HG03280 (cell line): Measurements from ENCODE around the gene FOSL2.

Experiments
- ATAC-seq: cut with Tn5 transposase; IDR thresholded peaks from one replicate; pipeline ENCODE4 v1.9.1; 2021; ENCODE audit warnings: mild to moderate bottlenecking, moderate library complexity; ENCODE audit not compliant: unreplicated experiment

FOSL2 gene

DNA sequence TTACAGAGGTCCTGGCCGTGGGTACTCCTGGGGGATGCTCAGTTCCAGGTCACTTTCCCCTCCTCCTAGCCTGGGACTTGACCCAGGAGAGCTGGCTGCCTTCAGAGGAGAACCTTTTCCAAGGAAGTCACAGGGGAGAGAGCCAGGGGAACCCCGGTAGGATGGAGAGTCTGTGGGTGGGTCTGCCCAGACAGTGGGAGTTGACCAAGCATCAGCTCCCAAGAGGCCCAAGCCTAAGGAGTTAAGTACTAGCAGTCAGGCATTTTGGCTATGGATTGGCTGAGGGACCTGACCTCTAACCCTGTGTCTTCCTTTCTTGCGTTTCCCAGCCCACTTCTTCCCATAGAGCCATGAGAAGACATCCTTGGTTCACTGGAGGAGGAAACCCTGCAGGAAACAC is 54.4 kb downstream of the FOSL2 start:
- no peak for ATAC-seq

DNA sequence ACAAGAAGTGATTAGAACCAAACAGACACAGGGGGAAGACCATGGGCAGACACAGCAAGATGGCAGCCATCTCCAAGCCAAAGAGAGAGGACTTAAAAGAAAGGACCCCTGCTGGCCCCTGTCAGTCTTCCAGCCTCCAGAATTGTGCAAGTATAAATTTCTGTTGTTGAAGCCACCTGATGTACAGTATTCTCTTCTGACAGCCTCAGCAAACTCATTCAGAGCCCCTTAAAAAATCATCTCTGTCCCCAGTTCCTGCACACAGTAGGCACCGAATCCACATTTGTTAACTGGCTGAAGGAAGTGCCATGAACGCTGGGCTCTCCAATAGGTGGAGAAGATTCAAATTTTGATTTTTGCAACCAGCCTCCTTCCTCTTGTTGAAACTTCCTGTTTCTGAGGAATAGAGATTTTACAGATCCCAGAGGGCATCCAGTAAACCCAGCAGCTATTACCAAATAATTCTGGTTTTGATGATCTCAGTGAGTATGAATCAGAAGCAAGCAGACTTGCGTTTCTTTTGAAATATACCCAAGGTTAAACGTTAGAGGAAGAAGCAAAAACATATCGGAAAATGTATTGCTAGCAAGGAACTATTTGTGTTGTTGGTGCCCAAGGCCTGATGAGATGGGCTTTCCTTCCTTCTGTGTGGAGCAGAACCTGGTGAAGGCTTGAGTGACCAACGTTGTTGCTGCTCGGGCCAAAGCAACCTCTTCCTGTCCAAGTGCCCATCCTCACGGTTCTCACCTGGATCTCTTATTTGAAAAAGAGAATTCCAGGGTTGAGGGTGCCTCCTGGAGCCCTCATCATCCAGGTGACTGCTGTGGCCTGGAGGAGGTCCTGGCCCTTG is 55.5 kb downstream of the FOSL2 start:
- ATAC-seq = no peak

DNA sequence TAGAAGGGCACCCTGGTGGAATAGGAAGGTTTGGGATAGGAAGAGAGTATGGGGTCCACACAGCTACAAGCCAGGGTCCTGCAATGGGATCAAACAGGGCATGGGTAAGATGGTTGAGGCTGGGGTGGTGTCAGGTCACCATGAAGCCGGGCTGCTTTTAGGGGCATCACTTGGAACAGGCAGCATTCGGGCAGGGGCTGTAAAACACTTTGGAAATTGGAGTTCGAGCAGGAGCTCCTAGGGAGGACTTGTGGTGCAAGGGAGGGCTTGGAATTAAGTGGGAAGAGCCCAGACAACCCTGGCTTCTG is 56.1 kb downstream of the FOSL2 start:
- ATAC-seq = no peak

DNA sequence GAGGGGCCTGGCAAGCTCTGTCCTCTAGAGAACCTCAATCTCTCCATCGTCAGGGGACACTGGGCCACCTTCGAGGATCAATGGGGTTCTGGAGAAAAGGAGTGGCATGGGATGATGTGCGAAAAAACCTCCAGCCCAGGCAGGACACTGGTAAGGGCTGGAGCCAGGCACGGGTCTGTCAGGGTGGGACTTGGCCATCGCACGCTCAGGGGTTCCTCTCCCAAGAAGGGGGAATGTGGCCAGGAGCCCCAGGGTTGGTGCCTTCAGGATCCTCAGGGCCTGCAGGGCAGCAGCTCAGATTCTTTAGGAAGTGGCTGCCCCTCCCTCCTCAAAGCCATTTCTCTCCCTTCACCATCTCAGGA is 56.4 kb downstream of the FOSL2 start:
- no peak for ATAC-seq

DNA sequence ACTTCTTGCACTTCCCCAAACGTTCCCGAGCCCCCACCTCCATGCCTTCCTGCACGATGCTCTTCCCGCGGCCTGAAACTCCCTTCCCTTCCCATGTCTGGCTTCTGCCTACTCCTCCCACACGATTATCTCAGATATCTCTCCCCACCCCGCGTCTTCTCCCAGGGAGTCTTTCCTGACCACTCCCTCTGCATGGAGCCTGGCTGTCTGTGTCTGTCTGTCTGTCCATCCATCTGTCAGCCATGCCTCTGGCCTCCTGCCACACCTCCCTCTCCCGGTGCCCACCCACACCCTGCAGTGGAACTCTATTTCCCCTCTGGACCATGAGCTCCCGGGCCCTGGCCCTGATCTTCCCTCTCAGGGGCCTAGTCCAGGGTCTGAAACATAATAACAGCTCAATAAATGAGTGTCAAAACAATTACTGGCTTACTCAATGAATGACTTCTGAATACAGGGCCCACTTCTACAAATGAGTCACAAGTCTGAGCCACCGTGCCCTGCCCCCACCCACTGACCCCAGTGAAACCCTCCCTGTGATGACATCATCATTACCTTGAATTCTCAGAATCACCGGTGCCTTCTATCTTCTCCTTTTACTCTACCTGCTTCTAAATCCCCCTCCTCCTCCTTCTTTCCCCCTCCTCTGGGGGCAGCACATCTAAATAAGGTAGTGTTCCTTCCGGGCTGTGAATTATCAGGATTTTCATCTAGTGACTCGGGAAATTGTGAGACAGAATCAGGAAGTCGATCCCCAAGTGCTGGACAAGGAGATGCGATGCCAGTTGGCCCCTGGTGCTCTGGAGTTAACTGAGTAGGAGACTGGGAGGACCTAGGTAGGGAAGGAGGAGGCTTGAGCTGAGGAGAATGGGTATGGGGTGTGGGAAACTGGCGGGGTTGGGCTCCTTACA is 57.1 kb downstream of the FOSL2 start:
- ATAC-seq = no peak

DNA sequence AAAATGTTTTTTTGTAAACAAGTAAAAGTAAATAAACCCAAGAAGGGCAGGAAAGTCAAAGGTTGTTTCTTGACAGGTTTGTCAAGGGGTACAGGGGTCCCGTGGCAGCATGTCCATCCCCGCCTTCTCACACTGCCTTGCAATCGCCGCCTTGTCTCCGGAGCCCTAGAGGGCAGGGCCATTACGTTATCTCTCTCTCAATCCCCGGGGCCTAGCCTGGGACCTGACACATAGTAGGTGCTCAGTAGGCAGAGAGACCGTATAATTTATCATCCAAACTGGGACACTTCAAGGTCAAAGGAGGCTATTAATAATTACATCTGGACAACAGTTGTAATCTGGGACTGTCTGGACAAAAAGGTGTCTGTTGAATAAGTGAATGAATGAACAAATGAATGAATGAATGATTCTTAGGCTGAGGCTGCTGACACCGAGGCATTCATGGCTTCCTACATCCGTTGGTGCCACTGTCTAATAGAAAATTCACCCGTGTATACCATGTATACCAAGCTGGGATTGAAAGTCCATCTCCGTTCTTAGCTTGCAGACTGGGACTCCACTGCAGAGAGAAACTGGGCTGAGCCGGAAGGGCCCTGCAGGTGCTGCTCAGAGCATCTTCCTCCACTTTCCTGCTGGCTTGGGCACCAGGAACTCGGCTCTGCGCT is 58.4 kb downstream of the FOSL2 start:
- ATAC-seq = no peak

DNA sequence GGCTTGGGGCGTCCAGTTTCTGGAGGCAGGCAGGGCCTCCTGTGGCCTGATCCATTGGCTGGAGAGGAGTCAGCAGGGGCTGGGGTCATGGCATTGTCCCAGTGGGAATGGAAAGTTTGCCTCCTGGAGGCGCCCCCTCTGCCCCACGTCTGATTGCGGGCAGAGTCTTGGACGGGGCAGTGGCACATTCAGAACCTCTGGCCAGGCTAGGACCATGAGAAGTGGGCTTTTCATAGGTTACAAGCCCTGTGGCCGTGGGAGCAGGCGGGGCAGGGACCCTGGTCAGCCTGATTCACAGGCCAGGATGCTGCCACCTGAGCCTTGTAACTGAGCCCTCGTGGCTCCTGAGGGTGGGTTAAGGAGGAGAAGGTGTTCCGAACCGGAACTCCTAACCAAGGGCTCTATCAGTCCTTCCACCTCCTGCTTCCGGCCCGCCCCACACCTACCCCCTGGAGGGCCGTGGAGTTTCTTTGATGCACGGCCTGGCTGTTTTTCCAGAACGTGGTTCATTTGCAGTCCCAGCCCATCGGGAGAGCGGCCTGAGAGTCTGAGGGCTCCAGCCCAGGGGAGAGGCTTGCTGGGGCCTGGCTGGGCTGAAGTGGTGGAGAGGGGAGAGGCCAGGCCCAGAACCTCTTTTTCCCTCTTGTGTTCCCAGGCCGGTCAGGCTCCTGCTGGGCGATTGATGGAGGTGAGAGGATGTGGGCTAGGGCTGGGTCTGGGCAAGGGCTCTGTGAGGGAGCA is 59.3 kb downstream of the FOSL2 start:
- peak; percentile 17 for ATAC-seq

DNA sequence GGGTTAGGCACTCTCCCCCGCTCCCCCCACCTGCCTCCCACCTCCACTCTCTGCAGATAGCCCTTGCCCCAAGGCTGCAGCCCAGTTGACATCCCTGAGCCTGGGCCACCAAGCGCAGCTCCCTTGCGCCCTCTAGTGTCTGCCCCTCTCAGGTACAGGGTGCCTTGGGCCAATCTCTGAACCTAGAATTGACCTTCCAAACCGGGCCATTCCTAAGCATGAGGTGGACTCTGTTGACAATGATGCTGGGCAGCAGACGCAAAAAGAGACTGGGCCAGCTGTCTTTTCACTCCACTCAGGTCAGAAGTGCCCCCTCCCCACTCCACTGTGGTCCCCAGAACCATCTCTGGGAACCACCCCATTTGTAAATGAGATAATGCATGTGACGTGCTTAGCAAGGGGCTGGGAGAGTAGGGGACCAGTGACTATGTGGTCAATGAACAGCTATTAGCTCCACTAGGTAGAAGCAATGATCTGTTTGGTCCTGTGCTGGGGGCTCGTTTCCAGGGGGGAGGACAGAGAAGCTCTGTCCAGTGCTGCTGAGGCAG is 60.0 kb downstream of the FOSL2 start:
- peak; percentile 61 for ATAC-seq

DNA sequence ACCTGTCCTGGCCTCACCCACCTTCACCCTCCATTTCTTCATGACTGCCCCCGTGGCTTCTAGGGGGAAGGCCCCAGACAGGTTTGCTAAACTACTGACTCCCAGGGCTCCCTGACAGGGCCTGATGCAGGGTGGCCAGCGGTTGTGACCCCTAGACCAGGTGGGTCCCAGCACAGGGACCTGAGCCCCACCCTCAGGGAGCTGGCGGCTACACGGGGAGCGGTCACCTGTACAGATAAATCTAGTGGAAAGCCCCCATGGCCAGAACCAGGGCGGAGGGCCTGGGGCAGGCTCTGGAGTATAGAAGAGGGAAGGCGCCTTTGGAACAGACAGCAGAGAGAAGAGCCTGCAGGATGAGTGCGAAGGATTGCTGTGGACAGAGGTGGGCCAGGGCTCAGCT is 60.7 kb downstream of the FOSL2 start:
- ATAC-seq = no peak

DNA sequence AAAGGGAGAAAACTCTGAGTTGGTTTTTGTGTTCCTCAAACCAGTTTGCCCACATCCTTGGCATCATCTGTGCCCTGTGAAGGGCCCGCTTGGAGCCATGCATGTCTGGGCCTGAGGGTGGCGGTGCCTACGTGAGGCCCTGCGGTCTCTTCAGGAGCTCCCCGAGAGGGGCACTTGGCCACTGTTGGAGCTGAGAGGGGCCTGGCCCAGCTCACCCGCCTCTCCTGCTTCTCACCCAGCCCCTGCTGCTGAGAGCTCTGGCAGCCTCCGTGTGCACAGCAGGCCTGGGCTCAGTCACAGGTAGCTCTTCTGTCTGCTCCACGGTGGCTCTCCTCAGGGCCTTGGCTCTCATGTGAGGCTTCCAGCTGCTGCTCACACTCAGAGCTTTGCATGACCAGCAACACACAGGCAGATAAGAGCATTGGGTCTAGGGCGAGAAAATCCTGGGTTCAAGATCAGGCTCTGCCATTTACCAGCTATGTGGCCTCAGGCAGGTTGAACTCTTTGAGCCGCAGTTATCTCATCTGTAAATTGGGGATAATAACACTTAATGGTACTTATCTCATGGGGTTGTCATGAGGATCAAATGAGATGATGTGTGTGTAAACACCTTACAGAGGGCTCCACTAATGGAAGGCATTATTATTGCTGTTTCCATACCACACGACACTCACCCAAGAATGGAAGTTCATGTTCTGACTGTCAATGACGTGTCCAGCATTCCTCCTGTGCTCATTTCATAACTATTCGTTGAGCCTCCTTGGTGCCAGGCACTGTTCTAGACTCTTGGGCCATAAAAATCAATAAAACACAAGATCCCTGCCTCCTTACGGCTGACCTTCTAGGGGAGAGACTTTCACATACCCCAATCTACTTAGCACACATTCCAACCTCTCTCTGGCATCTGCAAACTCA is 61.6 kb downstream of the FOSL2 start:
- ATAC-seq = no peak

DNA sequence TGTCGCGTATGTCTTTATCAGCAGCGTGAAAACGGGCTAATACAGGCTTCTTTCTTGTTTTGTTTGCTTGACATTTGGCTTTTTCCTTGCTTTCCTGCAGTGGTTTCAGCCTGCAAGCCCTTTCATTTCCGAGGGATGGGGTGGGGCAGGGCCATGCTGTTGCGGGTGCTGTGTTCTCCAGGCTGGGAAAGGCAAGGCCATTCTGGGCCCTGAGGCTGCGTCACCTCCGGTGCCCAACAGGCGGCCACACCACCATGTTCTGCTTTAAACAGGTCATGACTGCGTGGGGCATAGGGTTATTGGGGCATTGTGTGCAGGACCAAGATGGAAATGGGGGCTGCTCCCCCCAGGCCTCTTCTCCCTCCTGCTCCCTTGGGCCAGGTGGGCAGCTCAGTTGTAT is 64.6 kb downstream of the FOSL2 start:
- ATAC-seq = no peak

DNA sequence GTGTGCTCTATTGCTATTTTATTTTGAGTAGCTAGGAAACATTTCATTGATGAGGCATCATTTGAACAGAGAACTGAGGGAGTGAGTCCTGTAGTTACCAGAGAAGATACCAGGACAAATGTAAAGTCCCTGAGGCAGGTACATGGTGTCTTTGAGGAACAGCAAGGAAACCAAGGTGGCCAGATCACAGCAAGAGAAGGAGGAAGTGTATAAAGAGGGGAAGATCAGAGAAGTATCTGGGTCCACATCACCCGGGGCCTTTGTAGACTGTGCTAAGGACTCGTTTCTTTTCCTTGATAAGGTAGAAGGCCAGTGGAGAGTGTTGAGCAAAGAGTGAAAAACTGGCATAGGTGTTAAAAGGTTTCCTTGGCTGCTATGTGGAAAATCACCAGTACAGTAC is 68.4 kb downstream of the FOSL2 start:
- ATAC-seq = no peak

DNA sequence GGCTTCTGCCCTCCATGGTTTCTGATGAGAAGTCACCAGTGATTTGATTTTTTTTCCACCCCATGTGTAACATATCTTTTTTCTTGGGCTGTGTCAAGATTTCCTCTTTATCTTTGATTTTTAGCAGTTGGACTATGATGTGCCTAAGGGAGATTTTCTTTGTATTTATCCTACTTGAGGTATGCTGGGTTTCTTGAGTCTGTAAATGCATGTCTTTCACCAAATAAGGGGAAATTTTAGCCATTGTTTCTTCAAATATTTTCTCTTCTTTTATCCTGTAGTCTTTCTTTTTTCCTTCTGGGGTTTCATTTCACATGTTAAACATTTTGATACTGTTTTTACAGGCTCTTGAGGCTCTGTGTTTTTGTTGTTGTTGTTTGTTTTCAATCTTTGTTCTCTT is 69.5 kb downstream of the FOSL2 start:
- ATAC-seq = no peak

DNA sequence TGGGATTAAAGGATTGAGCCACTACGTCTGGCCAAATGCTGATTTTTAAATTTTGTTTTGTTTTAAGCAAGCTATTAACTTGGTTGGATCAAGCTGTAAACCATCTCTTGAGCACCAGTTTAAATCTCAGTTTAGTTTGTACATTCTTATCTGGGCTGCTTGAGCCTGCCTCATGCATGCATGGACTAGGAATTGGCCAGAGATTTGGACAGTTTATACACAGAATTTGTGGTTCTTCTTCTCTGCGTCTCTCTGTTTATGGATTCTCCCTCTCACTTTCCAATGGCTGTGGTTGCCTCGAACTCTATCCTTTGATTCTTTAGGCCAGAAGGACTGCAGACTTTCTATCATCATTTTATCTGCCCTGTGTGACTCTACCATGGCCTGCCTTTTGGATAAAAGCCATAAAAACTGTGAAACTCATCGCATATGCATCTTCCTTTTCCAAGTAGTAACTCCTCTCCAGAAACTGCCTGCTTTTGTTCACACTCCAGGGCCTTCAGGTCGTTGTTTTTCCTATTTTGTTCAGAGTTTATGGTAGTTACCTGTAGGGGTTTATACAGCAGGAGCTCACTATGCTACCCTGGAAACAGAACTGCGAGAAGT is 70.7 kb downstream of the FOSL2 start:
- no peak for ATAC-seq

DNA sequence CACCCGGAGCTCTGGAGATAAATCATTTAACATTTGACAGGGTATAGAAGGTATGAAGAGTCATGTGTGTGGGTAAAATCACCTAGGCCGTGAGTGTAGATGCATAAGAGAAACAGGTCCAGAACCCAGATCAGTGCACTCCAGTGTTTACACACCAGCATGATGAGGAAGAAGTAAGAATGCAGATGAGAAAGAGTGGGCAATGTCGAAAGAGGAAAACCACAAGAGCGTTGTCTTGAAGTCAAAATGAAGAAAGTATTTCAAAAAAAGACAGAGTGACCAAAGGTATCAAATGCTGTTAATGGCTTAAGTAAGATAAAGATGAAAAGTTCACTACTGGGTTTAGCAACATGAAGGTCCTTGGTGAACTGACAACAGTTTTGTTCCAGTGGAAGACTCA is 71.2 kb downstream of the FOSL2 start:
- ATAC-seq = no peak

DNA sequence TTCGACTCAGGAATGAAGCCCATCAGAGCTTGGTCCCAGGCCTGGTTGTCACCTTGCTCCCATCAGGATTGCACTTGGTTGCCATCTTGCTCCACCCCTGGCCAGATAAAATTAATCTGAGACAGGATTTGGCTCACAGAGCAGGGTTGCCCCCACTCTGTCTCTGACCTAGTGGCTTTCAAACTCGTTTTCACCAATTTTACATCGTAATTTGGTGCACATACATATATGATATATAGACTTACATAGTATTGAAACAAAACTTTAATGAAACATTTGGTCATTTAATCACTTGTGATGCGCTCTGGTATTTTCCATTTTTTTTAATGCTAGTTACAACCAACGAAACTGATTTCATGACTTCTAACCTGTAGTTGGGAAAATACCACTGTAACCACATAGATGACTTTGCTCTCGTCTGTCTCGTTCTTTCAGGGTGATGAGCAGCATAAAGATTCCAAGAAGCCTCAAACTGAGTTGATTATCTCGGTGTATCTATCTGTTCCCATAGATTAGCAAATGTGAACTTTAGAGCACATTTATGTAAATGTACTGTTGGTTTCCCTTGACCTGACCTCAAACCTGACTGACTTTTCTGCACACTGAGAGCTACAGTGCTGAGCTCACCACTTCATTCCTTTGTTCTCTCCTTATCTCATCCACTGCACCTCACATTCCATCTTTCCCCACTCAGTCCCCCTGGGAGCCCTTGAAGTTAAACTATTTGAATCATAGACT is 72.7 kb downstream of the FOSL2 start:
- no peak for ATAC-seq
